ENCODE results near the gene MCRS1. TPM values are rescaled to one million over a fixed set of nuclear protein-coding genes. Genes with fewer than 3 reads are reported as not detected.
A peak's percentile ranks its signal among the peaks of the same experiment; 100 is the strongest.

Gene MCRS1
- total and polyA plus RNA-seq, 2 donors (not counting 3 experiments of a cell fraction or from before 2014, with no cell fraction given): 71.1 to 99.3 TPM

- Histone ChIP-seq H3K9me1 (replicated peaks; ENCODE audit: control insufficient read depth, extremely low read depth, insufficient read depth, low read length) (no peaks in the 10 kb centered on the region), H3K79me2 (ENCODE audit: control insufficient read depth, insufficient read depth, low read length) (no peaks in the 10 kb centered on the region), H3K9me3 (replicated peaks; ENCODE audit: control insufficient read depth, insufficient read depth, low read length) (no peaks in the 10 kb centered on the region), H3K27me3 (ENCODE audit: control insufficient read depth in 2 of 2, insufficient read depth in 2 of 2, low read length in 2 of 2) (peaks cover 0 to 2% of the 10 kb centered on the region in 2 experiments), H3K9ac (replicated peaks; ENCODE audit: extremely low read depth, insufficient read depth, low read length) (no peak overlapping the region), H3K27ac (ENCODE audit: insufficient read depth, low read depth, low read length) (no peak overlapping the region), H3K4me1 (ENCODE audit: control insufficient read depth, extremely low read depth, insufficient read depth, low read length) (peaks cover 6% of the 10 kb centered on the region), H4K20me1 (replicated peaks; ENCODE audit: control insufficient read depth, extremely low read depth, insufficient read depth, low read length) (no peaks in the 10 kb centered on the region), H3K36me3 (ENCODE audit: control insufficient read depth in 2 of 2, extremely low read depth in 1 of 2, insufficient read depth in 2 of 2, low read length in 2 of 2) (peaks cover 0 to 7% of the 10 kb centered on the region in 2 experiments), H2AFZ (ENCODE audit: low read depth, low read length) (no peak overlapping the region), H3K4me3 (replicated peaks in 1 of 3; ENCODE audit: insufficient read depth in 1 of 3, low read depth in 1 of 3, low read length in 3 of 3) (no peak overlapping the region), H3K4me2 (ENCODE audit: insufficient read depth, low read length) (no peak overlapping the region)
- no TSS peak for BruUV-seq (replicated peaks)
- dilution Hi-C loops (cut with MboI; ENCODE audit: extremely low pct_ligation_motif_present, low sequenced_read_pairs): no loop called here
- CTCF ChIA-PET: interaction anchor here (0.9 to 6.9 kb wide), 12 partner anchors 9 to 265 kb away, joined by 3 to 89 read pairs (median 6); partner anchors contain the start of genes KCNH3, PRPF40B and SPATS2
- FAIRE-seq (peak; percentile 57), DNase-seq (ENCODE audit: low read depth, low spot score) (peak; percentile 44)
- peak; percentile 30 to 34 for TF ChIP-seq CTCF (IDR thresholded peaks at IDR 0.05; ENCODE audit: extremely low read depth in 1 of 2, insufficient read depth in 1 of 2, low read depth in 1 of 2, low read length in 2 of 2)
- TF ChIP-seq MYC (IDR thresholded peaks at IDR 0.05; ENCODE audit: low read depth, low read length): no peak
- POLR2A ChIA-PET: interaction anchor here (0.6 kb wide), 1 partner anchor 70 kb away, joined by 5 read pairs; the partner anchor contains the start of gene PRPF40B
- intact Hi-C loops (cut with micrococcal nuclease): loop anchor here (1.0 kb wide), 1 partner anchor 27 kb away; no protein-coding TSS in a partner anchor
These were observed 14.3 kb downstream of the MCRS1 start for GRCh38 chr12:49553512-49554088.

GRCh38 chr12:49552899-49553298 is 15.0 kb downstream of the MCRS1 start:
- CTCF ChIA-PET: interaction anchor here (0.9 to 6.9 kb wide), 11 partner anchors 9 to 264 kb away, joined by 3 to 89 read pairs (median 8); partner anchors contain the start of gene KCNH3
- FAIRE-seq (no peak), DNase-seq (ENCODE audit: low read depth, low spot score) (no peak)
- Histone ChIP-seq H3K9me1 (replicated peaks; ENCODE audit: control insufficient read depth, extremely low read depth, insufficient read depth, low read length) (no peaks in the 10 kb centered on the region), H2AFZ (ENCODE audit: low read depth, low read length) (no peak overlapping the region), H3K9me3 (replicated peaks; ENCODE audit: control insufficient read depth, insufficient read depth, low read length) (no peaks in the 10 kb centered on the region), H4K20me1 (replicated peaks; ENCODE audit: control insufficient read depth, extremely low read depth, insufficient read depth, low read length) (no peaks in the 10 kb centered on the region), H3K27me3 (ENCODE audit: control insufficient read depth in 2 of 2, insufficient read depth in 2 of 2, low read length in 2 of 2) (peaks cover 0 to 5% of the 10 kb centered on the region in 2 experiments), H3K4me1 (ENCODE audit: control insufficient read depth, extremely low read depth, insufficient read depth, low read length) (peaks cover 6% of the 10 kb centered on the region), H3K4me3 (replicated peaks in 1 of 3; ENCODE audit: insufficient read depth in 1 of 3, low read depth in 1 of 3, low read length in 3 of 3) (no peak overlapping the region), H3K9ac (replicated peaks; ENCODE audit: extremely low read depth, insufficient read depth, low read length) (no peak overlapping the region), H3K4me2 (ENCODE audit: insufficient read depth, low read length) (no peak overlapping the region), H3K79me2 (ENCODE audit: control insufficient read depth, insufficient read depth, low read length) (no peaks in the 10 kb centered on the region), H3K36me3 (ENCODE audit: control insufficient read depth in 2 of 2, extremely low read depth in 1 of 2, insufficient read depth in 2 of 2, low read length in 2 of 2) (peaks cover 0 to 3% of the 10 kb centered on the region in 2 experiments), H3K27ac (ENCODE audit: insufficient read depth, low read depth, low read length) (no peak overlapping the region)
- BruUV-seq (replicated peaks): no TSS peak
- POLR2A ChIA-PET: no interaction called here
- intact Hi-C loops (cut with micrococcal nuclease) (loop anchor here (1.0 kb wide), 1 partner anchor 27 kb away; no protein-coding TSS in a partner anchor), dilution Hi-C loops (cut with MboI; ENCODE audit: extremely low pct_ligation_motif_present, low sequenced_read_pairs) (no loop called here)
- no peak for TF ChIP-seq POLR2AphosphoS5 (IDR thresholded peaks at IDR 0.05; ENCODE audit: insufficient read depth, low read depth, low read length)
- no peak for TF ChIP-seq EZH2 (IDR thresholded peaks at IDR 0.05; ENCODE audit: borderline replicate concordance, low read depth, low read length, severe bottlenecking)
- TF ChIP-seq POLR2A (IDR thresholded peaks at IDR 0.05; ENCODE audit: low read depth, low read length): no peak
- TF ChIP-seq MAX (IDR thresholded peaks at IDR 0.05; ENCODE audit: insufficient read depth, insufficient read length): no peak
- TF ChIP-seq GATA2 (IDR thresholded peaks at IDR 0.05; ENCODE audit: insufficient read depth, insufficient read length, low read depth, low read length): no peak
- TF ChIP-seq FOS (IDR thresholded peaks at IDR 0.05; ENCODE audit: borderline replicate concordance, insufficient read depth, low read length): no peak
- TF ChIP-seq CTCF (IDR thresholded peaks at IDR 0.05; ENCODE audit: extremely low read depth in 1 of 2, insufficient read depth in 1 of 2, low read depth in 1 of 2, low read length in 2 of 2): no peak
- TF ChIP-seq JUN (IDR thresholded peaks at IDR 0.05; ENCODE audit: borderline replicate concordance, insufficient read depth, insufficient read length, low read depth): no peak
